Lung microvascular endothelial cell (primary cell): ENCODE data around the gene TASP1. TPM values are rescaled to one million over a fixed set of nuclear protein-coding genes. Genes with fewer than 3 reads are reported as not detected.
A peak's percentile ranks its signal among the peaks of the same experiment; 100 is the strongest.
"Not testable (repeated sequence)": the region's sequence is repeated elsewhere in the genome, so short reads cannot be mapped to it uniquely, and the experiment has no call there.

Source experiments
- DNase-seq, 2 donors: peaks; one replicate each; pipeline versions ENCODE4 v3.0.0 to v3.0.0-alpha.2; 2010; ENCODE audit warnings: low read depth in 2 of 2
- total RNA-seq: library from RNA; depleted of rRNA; stranded (reverse); fragments of >200 nt; gene quantifications from 2 replicates; pipeline ENCODE4 v1.2.1, GENCODE V29; 2014

Gene TASP1
- total RNA-seq, 1 donor from 2014 or later: 6.5 TPM

DNA sequence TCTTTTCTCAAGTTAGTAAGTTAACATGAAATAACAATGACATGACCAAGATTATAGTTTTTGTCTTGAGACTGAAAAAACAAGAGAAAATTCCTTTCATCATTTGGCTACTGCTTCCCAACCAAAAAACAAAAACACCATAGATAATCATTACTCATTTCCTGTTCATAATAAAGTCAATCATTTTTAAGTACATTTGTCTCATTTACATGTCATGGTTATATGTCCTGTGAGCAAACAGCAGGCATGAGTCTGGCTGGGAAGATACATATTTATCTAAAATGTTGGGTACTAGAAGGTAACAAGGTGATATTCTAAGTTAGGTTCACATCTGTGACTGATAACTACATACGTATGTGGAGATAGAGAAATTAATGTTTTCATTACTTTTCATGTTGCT lies 237.1 kb downstream of the TASP1 start:
- DNase-seq: peak in 1 of 2 donors; percentile 33

DNA sequence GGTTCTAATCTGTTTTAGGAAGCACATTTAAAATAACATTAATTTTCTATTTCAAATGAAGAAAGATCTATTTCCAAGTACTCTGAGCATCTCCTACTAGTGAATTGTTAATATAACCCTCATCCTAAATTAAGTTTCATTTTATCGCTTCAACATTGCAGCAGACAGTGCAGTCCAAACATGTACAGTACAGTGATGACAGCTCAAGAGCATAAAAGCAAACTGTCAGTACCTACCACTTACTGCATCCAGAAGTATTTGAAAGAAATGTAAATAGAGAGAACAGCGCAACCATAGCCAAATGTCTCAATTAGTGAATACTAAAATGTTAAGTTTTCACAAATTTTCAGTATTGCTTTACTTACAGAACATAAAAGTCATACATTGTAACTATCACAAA lies 238.3 kb downstream of the TASP1 start:
- DNase-seq: no peak

DNA sequence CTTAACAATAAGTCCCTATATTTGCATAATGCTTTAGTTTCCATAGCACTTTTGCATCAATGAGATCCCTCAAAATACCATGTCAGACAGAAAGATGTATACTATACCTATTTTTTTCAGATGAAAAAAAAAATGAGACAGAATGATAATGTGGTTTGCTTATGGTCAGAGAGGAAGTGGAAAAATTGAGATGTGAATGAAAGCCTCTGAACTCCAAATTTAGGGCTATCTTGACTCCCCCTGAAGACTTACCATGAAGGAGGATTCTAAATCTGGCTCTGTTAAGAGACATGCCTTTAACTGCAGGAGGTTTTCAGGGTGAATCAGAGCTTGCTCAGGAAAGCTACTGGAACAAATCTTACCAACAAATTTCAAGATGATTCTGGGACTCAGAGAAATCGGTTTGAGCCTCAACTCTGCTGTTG lies 241.4 kb downstream of the TASP1 start:
- DNase-seq: no peak

DNA sequence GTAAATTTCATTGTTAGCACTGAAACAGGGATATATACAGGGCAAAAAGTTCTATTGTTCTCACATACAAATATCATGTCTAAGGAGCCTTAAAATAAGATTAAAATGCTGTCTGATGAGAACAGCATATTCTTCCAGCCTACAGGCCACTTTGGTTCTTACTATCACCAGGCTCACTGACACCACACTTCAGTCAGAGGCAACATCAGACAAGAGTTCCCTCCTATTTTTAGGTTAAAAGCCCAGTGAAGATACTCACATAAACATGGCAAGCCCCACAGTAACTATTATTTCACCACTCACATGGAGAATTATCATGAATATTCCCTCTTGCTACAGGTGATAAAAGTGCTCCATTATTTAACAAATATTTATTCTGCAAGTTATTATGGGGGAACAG lies 241.9 kb downstream of the TASP1 start:
- no peak for DNase-seq

DNA sequence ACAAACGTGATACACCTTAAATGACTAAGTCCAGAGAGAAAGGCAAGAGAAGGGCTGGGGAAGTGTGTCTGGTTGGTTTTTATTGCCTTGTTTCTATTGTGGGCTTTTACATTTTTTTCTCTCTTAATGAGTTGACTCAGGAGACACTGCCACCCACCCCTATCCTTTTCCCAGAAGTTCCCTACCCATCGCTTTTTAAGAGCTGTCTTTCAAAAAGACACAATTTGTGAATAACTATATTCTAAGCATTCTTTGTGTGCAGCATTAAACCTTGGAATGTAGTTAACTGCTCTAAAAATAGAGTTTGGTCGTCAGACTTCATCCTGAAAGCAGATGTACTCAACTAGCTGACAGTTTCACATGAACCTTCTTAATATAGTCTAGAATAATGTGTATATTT lies 242.7 kb downstream of the TASP1 start:
- DNase-seq: no peak

DNA sequence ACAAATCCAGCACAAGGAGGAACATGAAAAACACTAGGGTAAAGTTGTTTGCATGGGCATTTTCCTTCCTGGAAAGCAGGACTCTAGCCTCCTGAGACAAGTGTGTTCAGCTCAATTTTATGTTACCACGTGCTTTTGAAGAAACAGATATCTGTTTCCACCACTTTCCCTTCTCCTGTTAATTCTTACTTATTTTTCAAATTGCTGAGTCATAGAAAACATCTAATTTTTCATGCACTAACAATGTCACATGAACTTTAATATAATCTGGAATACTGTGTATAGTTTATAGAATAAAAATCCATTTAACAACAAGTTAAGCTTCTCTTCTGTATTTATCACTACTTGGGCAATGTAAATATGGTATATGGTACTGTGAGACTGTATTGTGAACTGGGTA lies 243.5 kb downstream of the TASP1 start:
- DNase-seq: no peak

DNA sequence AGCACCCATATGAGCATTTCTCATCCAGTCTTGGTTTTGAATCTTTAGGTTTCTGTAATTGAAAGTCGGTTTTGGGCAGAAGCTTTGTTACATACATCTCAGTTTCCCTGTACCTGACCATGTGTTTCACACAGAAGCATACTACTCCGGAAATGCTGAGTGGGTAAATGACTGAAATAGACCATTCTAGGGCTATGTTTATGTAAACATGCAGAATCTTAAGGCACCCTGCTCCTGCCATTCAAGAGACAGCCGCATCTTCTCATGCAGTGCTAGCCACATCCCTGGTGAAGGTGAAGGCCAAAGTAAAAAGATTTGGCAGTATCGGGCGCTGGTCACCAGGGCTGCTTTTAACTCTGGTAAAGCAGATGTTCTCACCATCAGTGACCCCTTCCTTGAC lies 246.3 kb downstream of the TASP1 start:
- DNase-seq: no peak

DNA sequence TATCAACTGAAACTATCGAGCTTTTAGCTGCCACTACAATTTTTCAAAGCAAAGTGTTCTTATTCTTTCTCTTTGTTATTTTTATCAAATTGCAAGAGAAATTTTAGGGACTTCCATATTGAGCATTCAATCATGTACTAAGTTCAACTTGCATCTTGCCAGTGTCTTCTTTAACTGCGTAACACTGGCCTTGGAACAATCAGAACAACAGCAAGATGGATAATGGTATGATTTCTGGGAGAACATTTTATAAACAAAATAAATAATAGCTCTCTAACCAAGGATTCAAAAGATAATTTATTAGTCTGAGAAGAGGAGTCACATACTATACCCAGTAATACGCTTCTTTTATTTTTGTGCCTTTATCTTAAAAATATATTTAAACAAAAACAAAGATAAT lies 249.6 kb downstream of the TASP1 start:
- DNase-seq: no peak

DNA sequence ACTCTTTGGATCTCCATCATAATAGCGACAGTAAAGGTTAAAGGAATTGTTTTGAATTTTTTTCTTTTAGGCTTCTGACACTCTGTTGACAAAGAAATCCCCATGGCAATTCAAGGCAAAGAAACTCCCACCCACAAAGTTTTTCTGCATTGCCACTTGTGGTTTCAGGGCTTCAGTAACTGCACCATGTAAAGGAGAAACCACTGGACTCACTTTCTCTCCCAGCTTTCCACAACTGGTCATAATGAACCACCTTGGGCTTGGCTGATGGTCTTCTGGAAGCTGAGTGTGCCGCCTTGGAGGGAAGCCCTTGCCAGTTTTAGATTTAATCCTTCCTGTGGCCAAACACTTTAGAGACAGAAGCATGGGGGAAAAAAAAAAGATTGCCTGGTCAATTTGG lies 254.6 kb downstream of the TASP1 start:
- DNase-seq: no peak

DNA sequence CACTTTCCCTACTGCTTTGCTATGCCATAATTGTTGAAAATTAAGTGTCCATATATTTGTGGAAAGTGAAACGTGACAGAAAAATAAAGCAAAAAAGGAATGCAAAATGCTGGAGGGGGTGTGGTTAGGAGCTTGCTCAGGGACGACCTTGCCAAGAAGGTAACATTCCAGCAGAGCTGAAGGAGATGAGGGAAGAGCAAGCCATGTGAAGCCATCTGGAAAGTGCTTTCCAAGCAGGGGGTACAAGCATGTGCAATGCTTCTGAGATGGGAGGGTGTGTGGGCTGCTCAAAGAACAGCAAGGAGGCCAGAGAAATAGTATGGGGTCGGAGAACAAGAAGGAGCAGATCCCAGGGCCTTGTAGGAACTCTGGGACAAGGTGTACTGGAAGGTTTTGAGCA lies 255.9 kb downstream of the TASP1 start:
- DNase-seq: no peak

DNA sequence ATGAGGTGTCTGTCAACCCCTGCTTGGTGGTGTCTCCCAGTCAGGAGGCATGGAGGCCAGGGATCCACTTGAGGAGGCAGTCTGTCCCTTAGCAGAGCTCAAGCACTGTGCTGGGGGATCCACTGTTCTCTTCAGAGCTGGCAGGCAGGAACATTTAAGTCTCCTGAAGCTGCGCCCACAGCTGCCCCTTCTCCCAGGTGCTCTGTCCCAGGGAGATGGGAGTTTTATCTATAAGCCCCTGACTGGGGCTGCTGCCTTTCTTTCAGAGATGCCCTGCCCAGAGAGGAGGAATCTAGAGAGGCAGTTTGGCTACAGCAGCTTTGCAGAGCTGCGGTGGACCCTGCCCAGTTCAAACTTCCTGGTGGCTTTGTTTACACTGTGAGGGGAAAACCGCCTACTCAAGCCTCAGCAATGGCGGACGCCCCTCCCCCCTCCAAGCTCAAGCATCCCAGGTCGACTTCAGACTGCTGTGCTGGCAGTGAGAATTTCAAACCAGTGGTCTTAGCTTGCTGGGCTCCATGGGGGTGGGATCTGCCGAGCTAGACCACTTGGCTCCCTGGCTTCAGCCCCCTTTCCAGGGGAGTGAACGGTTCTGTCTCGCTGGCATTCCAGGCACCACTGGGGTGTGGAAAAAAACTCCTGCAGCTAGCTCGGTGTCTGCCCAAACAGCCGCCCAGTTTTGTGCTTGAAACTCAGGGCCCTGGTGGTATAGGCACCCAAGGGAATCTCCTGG lies 258.1 kb downstream of the TASP1 start:
- DNase-seq: not testable (repeated sequence)

DNA sequence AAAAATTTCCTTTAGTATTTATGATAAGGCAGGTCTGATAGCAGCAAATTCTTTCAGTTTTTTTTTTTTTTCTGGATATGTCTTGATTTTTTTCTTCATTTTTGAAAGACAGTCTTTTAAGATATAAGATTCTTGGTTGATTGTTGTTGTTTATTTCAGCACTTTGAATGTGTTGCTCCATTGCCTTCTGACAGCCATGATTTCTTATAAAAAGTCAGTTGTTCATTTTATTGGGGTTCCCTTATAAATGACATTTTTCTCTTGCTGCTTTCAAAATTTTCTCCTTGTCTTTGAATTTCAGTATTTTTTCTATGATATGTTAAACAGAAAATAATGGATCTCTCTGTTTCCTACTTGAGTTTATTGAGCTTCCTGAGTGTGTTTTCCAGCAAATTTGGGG lies 265.3 kb downstream of the TASP1 start:
- DNase-seq: no peak

DNA sequence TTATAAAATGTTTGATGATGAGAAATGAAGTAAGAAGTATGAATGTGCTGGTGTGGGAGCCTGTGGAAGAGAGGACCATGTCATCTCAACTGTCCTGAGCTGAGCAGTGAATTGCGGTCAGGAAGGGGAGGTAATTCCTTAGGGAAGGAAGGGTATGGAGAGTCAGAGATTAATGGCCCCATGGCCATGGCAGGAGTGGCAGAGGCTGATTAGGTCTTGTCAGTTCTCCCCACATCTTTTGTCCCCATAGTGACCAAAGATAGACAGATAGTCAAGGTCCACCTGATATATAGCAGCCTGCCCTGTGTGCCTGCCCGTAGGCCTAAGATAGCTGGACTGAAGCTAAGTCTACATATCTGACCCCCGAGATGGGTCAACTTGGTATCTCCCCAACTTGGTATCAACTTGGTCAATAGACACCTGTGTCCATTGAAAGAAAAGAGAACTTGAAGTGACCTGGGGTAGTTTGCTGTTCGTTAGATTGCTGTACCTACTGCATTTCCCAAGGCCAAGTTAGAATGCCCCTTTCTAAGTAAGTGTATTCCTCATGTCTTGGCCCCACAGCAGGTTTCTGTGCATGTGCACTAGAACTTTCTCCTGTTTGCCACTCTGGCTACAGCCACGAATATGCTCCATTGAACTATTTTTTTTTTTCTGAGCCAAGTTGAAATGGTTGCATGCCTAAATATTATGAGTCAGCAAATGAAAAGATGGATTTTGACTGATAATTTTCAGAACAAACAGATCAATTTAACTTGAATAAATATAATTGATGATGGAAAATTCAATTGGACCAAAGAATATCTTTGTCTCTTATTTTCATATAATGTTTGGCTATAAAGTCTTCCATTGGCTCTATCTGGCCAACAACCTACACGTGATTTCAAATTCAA lies 274.2 kb downstream of the TASP1 start:
- DNase-seq: no peak

DNA sequence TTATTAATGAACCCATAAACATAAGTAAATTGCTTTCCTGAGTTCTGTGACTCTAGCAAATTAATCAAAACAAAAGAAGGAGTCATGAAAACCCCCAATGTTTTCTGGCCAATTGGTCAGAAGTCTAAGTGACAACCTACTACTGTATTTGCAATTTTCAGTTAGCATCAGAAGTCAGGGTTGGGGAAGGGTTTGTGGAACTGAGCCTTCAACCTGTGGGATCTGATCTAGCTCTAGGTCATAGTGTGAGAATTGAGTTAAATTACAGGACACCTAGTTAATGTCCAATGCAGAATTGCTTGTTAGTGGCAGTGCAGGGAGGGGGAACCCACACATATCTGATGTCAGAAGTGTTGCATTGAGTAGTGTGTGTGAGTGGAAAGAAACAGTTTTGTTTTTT lies 275.3 kb downstream of the TASP1 start:
- no peak for DNase-seq

DNA sequence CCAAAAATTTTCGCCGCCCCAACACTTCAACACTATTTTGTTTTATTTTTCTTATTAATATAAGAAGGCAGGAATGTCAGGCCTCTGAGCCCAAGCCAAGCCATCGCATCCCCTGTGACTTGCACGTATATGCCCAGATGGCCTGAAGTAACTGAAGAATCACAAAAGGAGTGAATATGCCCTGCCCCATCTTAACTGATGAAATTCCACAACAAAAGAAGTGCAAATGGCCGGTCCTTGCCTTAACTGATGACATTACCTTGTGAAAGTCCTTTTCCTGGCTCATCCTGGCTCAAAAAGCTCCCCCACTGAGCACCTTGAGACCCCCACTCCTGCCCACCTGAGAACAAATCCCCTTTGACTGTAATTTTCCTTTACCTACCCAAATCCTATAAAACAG lies 276.6 kb downstream of the TASP1 start:
- not testable (repeated sequence) for DNase-seq

DNA sequence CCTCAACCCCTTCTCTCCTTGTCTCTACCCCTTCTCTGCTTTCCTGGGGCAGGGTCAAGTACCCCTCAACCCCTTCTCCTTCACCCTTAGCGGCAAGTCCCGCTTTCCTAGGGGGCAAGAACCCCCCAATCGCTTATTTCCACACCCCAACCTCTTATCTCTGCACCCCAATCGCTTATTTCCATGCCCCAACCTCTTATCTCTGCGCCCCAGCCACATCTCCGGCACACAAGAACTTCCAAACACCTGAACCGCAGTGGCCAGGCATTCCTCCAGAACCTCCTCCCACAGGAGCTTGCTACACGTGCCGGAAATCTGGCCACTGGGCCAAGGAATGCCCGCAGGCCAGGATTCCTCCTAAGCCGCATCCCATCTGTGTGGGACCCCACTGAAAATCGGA lies 279.8 kb downstream of the TASP1 start:
- not testable (repeated sequence) for DNase-seq

DNA sequence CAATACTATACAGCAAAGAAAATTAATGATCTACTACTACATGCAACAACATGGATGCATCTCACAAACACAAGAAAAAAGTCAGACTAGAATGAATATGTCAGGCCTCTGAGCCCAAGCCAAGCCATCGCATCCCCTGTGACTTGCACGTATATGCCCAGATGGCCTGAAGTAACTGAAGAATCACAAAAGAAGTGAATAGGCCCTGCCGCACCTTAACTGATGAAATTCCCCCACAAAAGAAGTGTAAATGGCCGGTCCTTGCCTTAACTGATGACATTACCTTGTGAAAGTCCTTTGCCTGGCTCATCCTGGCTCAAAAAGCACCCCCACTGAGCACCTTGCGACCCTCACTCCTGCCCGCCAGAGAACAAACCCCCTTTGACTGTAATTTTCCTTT lies 280.9 kb downstream of the TASP1 start:
- not testable (repeated sequence) for DNase-seq

DNA sequence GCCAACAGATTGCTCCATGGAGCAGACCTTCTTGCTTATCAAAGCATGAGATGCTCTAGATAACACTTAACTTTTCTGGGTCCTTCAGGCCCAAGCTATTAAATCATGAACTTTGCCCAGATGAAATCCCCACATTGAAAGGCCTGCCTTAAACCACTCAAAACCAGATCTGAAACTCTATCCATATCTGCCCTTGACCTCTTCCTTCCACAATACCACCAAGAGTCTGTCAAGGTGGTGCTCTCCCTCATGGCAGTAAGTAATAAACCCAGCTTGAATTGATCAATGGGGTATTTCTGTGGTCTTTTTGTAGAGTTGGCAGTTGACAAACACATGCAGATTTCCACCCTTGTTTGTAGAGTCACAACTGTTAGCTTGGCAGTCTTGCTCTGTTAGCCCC lies 282.1 kb downstream of the TASP1 start:
- no peak for DNase-seq

DNA sequence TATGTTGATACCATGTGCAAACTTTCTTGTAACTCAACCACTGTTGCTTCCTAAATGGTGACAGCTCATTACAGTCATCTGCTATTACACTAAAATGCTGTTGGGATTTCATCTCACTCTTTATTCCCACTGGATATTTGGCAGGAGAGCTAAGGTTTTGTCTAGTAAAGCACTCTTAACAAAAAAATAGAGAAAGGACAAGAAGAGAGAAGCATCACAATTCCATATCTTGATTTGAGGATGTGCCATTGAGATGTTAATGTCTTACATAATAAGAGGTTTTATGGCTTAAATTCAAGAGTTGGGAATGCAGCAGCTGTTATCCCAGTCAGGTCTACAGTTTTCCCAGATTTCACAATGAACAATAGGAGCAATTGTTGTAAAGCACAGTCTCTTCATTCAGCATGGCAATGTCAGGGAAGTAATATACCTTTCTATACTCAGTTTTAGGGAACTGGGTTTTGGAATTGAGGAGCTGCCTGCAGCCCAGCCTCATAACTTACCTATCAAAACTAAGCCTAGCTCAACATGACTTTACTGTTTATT lies 282.7 kb downstream of the TASP1 start:
- DNase-seq: no peak

DNA sequence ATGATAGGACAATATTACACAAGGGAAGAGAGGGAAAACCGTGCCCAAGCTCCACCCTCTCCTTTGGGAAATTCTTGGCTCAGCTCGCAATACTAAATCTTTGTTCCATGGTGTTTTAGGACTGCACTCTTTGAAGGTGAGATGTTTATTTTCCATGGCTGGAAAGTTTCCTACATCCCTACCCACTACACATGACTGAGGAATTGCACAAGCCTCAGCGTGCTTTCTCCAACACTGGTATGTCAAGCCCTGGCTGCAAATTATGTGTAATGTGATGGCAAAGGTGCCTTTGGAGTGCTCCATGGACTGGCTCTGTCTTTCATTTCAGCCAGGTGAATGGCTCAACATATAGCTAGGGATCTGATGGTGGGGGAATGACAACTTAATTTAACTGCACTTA lies 283.3 kb downstream of the TASP1 start:
- no peak for DNase-seq

DNA sequence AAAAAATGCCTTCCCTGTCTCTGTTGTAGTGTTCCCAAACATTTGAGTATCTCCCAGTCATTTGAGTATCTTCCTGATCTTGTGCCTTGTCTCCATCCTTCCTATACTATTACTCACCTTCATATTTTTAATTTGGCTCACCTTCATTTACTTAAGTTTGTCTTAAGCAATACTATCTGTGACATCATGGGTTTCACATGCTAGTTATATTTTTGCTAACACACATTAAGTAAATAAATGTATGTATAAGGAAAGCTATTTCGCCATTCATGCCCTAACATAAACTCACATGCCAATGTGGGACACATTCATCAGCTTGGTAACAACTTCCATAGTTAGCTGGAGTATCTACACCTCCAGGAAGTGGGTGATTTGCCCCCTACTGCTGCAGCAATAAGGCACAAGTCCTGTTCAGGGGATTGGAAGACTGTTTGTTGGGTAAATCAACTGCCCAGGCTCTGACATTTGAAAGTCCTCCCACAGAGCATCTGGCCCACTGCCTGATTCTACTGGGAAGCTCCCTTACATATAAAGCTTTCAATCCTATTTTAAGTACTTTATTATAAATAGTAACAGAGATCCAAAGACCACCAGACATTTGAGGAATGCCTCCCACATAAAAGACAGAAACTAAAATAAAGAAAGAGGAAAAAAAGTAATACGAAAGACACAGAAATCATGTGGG lies 285.3 kb downstream of the TASP1 start:
- no peak for DNase-seq

DNA sequence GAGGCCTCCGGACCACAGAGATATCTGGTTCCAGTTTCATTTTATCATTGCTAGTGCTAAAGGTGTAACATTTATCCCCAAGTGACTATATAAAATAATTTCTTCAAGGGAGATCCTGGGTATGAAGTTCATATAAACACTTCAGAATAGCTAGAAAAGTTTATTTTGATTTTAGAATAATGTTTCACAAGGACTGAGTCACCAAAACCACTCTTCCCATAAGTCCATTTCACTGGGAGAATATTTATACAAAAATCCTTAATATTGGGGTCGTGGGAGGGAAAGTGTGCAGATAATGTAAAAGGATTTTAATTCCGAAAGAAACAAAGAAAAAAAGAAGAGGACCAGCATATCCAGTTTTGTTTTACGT lies 289.5 kb downstream of the TASP1 start:
- DNase-seq: no peak
